Measurements from ENCODE around the gene HLA-DPB1. TPM values are rescaled to one million over a fixed set of nuclear protein-coding genes. Genes with fewer than 3 reads are reported as not detected.

HLA-DPB1 gene
- total and polyA plus RNA-seq, 12 donors, result 18.7 to 264 (median 34.8) TPM

GRCh38 chr6:33114406-33114805 lies 38.6 kb downstream of the HLA-DPB1 start:
- Histone ChIP-seq H3K27me3 (peaks cover 0 to 72% (median 58%) of the 10 kb centered on the region in 7 donors), H3K4me1 (peaks cover 0 to 30% (median 4%) of the 10 kb centered on the region in 9 donors), H3K9me3 (no peaks in the 10 kb centered on the region), H3K4me3 (no peak overlapping the region), H3K36me3 (no peaks in the 10 kb centered on the region), H3K27ac (no peak overlapping the region)
- TF ChIP-seq CTCF (IDR thresholded peaks at IDR 0.05), result no peak
- DNase-seq, result no peak
- ATAC-seq, result no peak
- intact Hi-C loops (cut with DNase I), result loop anchor here in 1 of 10 donors (10.0 kb wide), 1 partner anchor 130 kb away; no protein-coding TSS in a partner anchor

- no peak for TF ChIP-seq CTCF (IDR thresholded peaks at IDR 0.05)
Measured at GRCh38 chr6:33116417-33116816, 40.6 kb downstream of the HLA-DPB1 start.

GRCh38 chr6:33116841-33117711 lies 41.3 kb downstream of the HLA-DPB1 start:
- Histone ChIP-seq H3K36me3 (no peaks in the 10 kb centered on the region), H3K4me3 (no peak overlapping the region), H3K9me3 (no peaks in the 10 kb centered on the region), H3K4me1 (peaks cover 0 to 30% (median 4%) of the 10 kb centered on the region in 9 donors), H3K27ac (no peak overlapping the region), H3K27me3 (peaks cover 0 to 73% (median 51%) of the 10 kb centered on the region in 7 donors)
- intact Hi-C loops (cut with DNase I), result loop anchor here in 6 of 10 donors (5.0 to 10.0 kb wide), 3 partner anchors 35 to 130 kb away; no protein-coding TSS in a partner anchor
- DNase-seq (no peak), ATAC-seq (peak in 1 of 8 donors; percentile 40)
- 3 to 4% methylated on average over 32 of the region's 32 CpGs for WGBS, 2 donors
- TF ChIP-seq CTCF (IDR thresholded peaks at IDR 0.05), result no peak

More at GRCh38 chr6:33116417-33116816, 40.6 kb downstream of the HLA-DPB1 start:
- Histone ChIP-seq H3K4me1 (peaks cover 0 to 30% (median 4%) of the 10 kb centered on the region in 9 donors), H3K9me3 (no peaks in the 10 kb centered on the region), H3K27me3 (peaks cover 0 to 78% (median 51%) of the 10 kb centered on the region in 7 donors), H3K36me3 (no peaks in the 10 kb centered on the region), H3K27ac (no peak overlapping the region), H3K4me3 (no peak overlapping the region)
- DNase-seq, result no peak
- WGBS, 2 donors, result 2 to 8% methylated on average over 5 to 6 of the region's 6 CpGs
- intact Hi-C loops (cut with DNase I), result loop anchor here in 6 of 10 donors (5.0 to 10.0 kb wide), 3 partner anchors 36 to 131 kb away; no protein-coding TSS in a partner anchor
- no peak for ATAC-seq

DNA sequence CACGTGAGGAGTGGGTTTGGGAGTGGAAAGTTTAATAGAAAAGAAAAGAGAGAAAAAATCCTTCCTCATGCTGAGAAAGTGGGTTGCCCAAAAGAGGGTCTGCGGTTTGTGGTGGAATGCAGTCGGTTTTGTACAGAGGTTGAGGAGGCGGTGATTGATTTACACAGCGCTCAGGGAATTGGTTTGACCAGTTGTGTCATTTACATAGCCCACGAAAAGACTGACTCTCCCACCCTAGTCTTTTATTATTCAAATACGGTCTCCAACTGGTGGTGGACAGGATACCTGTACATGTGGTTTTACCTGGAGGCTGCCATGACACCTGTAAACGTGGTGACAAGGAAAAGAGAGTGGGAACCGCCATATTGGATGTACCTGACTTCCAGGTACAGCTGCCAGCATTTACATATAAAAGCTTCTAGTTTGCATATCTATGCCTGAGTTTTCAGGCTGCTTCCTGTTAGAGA lies 42.1 kb downstream of the HLA-DPB1 start:
- Histone ChIP-seq H3K4me1 (peaks cover 0 to 30% (median 4%) of the 10 kb centered on the region in 9 donors), H3K27me3 (peaks cover 0 to 68% (median 48%) of the 10 kb centered on the region in 7 donors), H3K36me3 (no peaks in the 10 kb centered on the region), H3K4me3 (no peak overlapping the region), H3K27ac (no peak overlapping the region), H3K9me3 (no peaks in the 10 kb centered on the region)
- intact Hi-C loops (cut with DNase I), result loop anchor here in 9 of 10 donors (1.0 to 10.0 kb wide), 5 partner anchors 34 to 131 kb away; no protein-coding TSS in a partner anchor
- ATAC-seq (no peak), DNase-seq (no peak)
- TF ChIP-seq CTCF (IDR thresholded peaks at IDR 0.05), result no peak
- WGBS, 2 donors, result 12 to 13% methylated on average over 9 of the region's 9 CpGs
